ENCODE data around the gene NUTM2E.
"Not testable (repeated sequence)": the region's sequence is repeated elsewhere in the genome, so short reads cannot be mapped to it uniquely, and the experiment has no call there.

- TF ChIP-seq, protein P1, sequence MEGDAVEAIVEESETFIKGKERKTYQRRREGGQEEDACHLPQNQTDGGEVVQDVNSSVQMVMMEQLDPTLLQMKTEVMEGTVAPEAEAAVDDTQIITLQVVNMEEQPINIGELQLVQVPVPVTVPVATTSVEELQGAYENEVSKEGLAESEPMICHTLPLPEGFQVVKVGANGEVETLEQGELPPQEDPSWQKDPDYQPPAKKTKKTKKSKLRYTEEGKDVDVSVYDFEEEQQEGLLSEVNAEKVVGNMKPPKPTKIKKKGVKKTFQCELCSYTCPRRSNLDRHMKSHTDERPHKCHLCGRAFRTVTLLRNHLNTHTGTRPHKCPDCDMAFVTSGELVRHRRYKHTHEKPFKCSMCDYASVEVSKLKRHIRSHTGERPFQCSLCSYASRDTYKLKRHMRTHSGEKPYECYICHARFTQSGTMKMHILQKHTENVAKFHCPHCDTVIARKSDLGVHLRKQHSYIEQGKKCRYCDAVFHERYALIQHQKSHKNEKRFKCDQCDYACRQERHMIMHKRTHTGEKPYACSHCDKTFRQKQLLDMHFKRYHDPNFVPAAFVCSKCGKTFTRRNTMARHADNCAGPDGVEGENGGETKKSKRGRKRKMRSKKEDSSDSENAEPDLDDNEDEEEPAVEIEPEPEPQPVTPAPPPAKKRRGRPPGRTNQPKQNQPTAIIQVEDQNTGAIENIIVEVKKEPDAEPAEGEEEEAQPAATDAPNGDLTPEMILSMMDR (IDR thresholded peaks at IDR 0.05; ENCODE audit: borderline replicate concordance, extremely low read depth, low read length, poor library complexity, severe bottlenecking), result not testable (repeated sequence)
- TF ChIP-seq EZH2 (IDR thresholded peaks at IDR 0.05; ENCODE audit: borderline replicate concordance, low read depth, low read length, severe bottlenecking), result not testable (repeated sequence)
These were observed 48.5 kb upstream of the NUTM2E start for GRCh38 chr10:79777997-79778396.

Measured in DND-41 (cell line).